NCI-H2196 treated with DMSO at 0.1 percent for 48 hours (cell line): ENCODE data around the gene SCMH1.

ENCODE experiments used
- DNase-seq: peaks from one replicate; lab custom pipeline; 2025; ENCODE audit not compliant: unreplicated experiment; lab: John Stamatoyannopoulos, UW

Gene SCMH1

GRCh38 chr1:41101950-41102607 is 140.0 kb downstream of the SCMH1 start:
- peak; percentile 72 for DNase-seq

- no peak for DNase-seq
These were observed 141.0 kb downstream of the SCMH1 start for GRCh38 chr1:41101076-41101475.

- no peak for DNase-seq
These were observed 141.9 kb downstream of the SCMH1 start for GRCh38 chr1:41100170-41100569.

- no peak for DNase-seq
These were observed 143.2 kb downstream of the SCMH1 start for GRCh38 chr1:41098730-41099460.

GRCh38 chr1:41097105-41097504 is 145.0 kb downstream of the SCMH1 start:
- DNase-seq: no peak

GRCh38 chr1:41093826-41094225 is 148.3 kb downstream of the SCMH1 start:
- no peak for DNase-seq

- no peak for DNase-seq
These were observed 155.2 kb downstream of the SCMH1 start for GRCh38 chr1:41086921-41087320.

GRCh38 chr1:41078616-41079015 is 163.5 kb downstream of the SCMH1 start:
- DNase-seq: no peak

GRCh38 chr1:41078193-41078592 is 163.9 kb downstream of the SCMH1 start:
- no peak for DNase-seq

GRCh38 chr1:41073971-41074370 is 168.1 kb downstream of the SCMH1 start:
- DNase-seq: no peak

GRCh38 chr1:41072051-41072450 is 170.1 kb downstream of the SCMH1 start:
- DNase-seq: no peak

GRCh38 chr1:41056907-41057306 is 185.2 kb downstream of the SCMH1 start:
- no peak for DNase-seq

GRCh38 chr1:41053316-41053715 is 188.8 kb downstream of the SCMH1 start:
- no peak for DNase-seq

GRCh38 chr1:41051022-41051421 is 191.1 kb downstream of the SCMH1 start:
- DNase-seq: no peak

- no peak for DNase-seq
These were observed 193.6 kb downstream of the SCMH1 start for GRCh38 chr1:41048540-41048939.

GRCh38 chr1:41046347-41046775 is 195.7 kb downstream of the SCMH1 start:
- DNase-seq: no peak

GRCh38 chr1:41045740-41046139 is 196.4 kb downstream of the SCMH1 start:
- no peak for DNase-seq

GRCh38 chr1:41044187-41044586 is 197.9 kb downstream of the SCMH1 start:
- DNase-seq: no peak

GRCh38 chr1:41041614-41042270 is 200.4 kb downstream of the SCMH1 start:
- DNase-seq: no peak

- no peak for DNase-seq
These were observed 204.0 kb downstream of the SCMH1 start for GRCh38 chr1:41038110-41038509.

GRCh38 chr1:41037116-41037903 is 204.8 kb downstream of the SCMH1 start:
- DNase-seq: no peak
